Panc1 (cell line): ENCODE results near the gene PGRMC2.

Experiments
- CTCF ChIP-seq: fragments of 450-650 bp; IDR thresholded peaks from 2 replicates; pipeline ENCODE4 v1.5.1; 2017; ENCODE audit warnings: mild to moderate bottlenecking
- POLR2AphosphoS5 ChIP-seq: IDR thresholded peaks from 2 replicates; pipeline ENCODE4 v1.6.1; 2012; ENCODE audit warnings: mild to moderate bottlenecking, low read depth, low read length, moderate library complexity

- no peak for TF ChIP-seq POLR2AphosphoS5
- no peak for TF ChIP-seq CTCF
These were observed 52.8 kb downstream of the PGRMC2 start for GRCh38 chr4:128234836-128235235.
